Thyroid gland (tissue), 4 donors: ENCODE data around the gene CAPG. TPM values are rescaled to one million over a fixed set of nuclear protein-coding genes. Genes with fewer than 3 reads are reported as not detected.

ENCODE experiments used
- DNase-seq, 2 donors: peaks; one replicate each; pipeline ENCODE4 v3.0.0-alpha.2; 2019
- H3K27ac ChIP-seq, 3 donors: fragments of 200-600 bp; sonication (generic); 1 replicate in 2 of 3; 2 replicates in 1 of 3; pipeline ENCODE4 v1.5.1; 2016 to 2019; ENCODE audit warnings: mild to moderate bottlenecking in 1 of 3, moderate library complexity in 1 of 3
- H3K27me3 ChIP-seq: fragments of 200-600 bp; sonication (generic); one replicate; pipeline ENCODE4 v1.5.1; 2019
- H3K36me3 ChIP-seq, 2 donors: fragments of 200-600 bp; sonication (generic); one replicate each; pipeline ENCODE4 v1.5.1; 2016 to 2019
- H3K4me1 ChIP-seq, 2 donors: fragments of 200-600 bp; sonication (generic); one replicate each; pipeline ENCODE4 v1.5.1; 2017 to 2019
- H3K4me3 ChIP-seq, 3 donors: fragments of 200-600 bp; sonication (generic); replicated peaks in 1 of 3; 1 replicate in 2 of 3; 2 replicates in 1 of 3; pipeline ENCODE4 v1.5.1; 2016; ENCODE audit warnings: mild to moderate bottlenecking in 1 of 3
- H3K9me3 ChIP-seq: fragments of 200-600 bp; sonication (generic); one replicate; pipeline ENCODE4 v1.5.1; 2017
- CTCF ChIP-seq, 6 experiments: fragments of 200-600 bp in 3 of 6; fragments of 450-650 bp in 3 of 6; sonication (generic) in 3 of 6; IDR thresholded peaks; one replicate each; pipeline ENCODE4 v1.5.1; 2016 to 2019; ENCODE audit warnings: antibody characterized with exemption in 6 of 6, mild to moderate bottlenecking in 2 of 6, inconsistent platforms in 1 of 6, moderate library complexity in 1 of 6
- POLR2A ChIP-seq, 2 donors: fragments of 450-650 bp; IDR thresholded peaks; one replicate each; pipeline ENCODE4 v1.6.1; 2017; ENCODE audit warnings: antibody characterized with exemption in 2 of 2, mild to moderate bottlenecking in 2 of 2, moderate library complexity in 1 of 2
- WGBS, 2 donors: methylation state at CpG; one replicate each; pipeline ENCODE4 v1.1.5; 2017; 5-methylcytosine and 5-hydroxymethylcytosine counted together
- intact Hi-C: fragments of 100-400 bp; cut with DNase I; formaldehyde crosslinking; loops from one replicate; pipeline ENCODE4 v1.15.1; 2023
- total RNA-seq, 4 donors: library from RNA; depleted of rRNA; stranded (reverse); fragments of >200 nt; gene quantifications; one replicate each; pipeline ENCODE4 v1.2.3, GENCODE V29; 2016

CAPG gene
- total RNA-seq, 4 donors from 2014 or later, result 155 to 257 (median 225) TPM

GRCh38 chr2:85400541-85401463 is 9.4 kb downstream of the CAPG start:
- Histone ChIP-seq H3K27ac (peak overlapping the region; percentile 35 to 59 (median 44)), H3K4me3 (no peak overlapping the region), H3K36me3 (no peaks in the 10 kb centered on the region), H3K4me1 (peaks cover 45 to 62% of the 10 kb centered on the region in 2 donors), H3K27me3 (no peaks in the 10 kb centered on the region), H3K9me3 (no peaks in the 10 kb centered on the region)
- DNase-seq, result peak; percentile 81 to 85
- intact Hi-C loops, result no loop called here
- 61 to 63% methylated on average over 10 to 11 of the region's 14 CpGs for WGBS, 2 donors
- TF ChIP-seq POLR2A (IDR thresholded peaks at IDR 0.05), result no peak
- no peak for TF ChIP-seq CTCF (IDR thresholded peaks at IDR 0.05)

DNA sequence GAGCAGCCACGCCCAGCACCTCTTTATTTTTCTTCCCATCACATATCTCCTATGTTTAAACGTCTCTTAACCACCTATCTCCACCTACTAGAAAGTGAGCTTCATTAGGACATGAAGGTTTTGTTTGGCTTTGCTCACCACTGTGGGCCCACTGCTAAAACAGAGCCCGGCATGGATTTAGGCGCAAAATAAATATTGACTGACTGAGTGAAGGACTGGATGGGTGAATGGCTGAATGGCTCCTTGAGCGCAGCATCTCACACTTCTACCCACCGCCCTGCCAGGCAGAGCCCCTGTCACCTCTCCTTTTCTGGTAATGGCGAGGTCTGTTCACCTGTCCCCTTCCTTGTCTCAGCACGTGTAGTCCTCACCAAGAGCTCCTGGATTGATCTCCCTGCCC is 10.1 kb downstream of the CAPG start:
- DNase-seq, result no peak
- Histone ChIP-seq H3K4me1 (peaks cover 41 to 62% of the 10 kb centered on the region in 2 donors), H3K36me3 (no peaks in the 10 kb centered on the region), H3K27ac (peak overlapping the region in 2 of 3 donors; percentile 44 to 59), H3K9me3 (no peaks in the 10 kb centered on the region), H3K4me3 (no peak overlapping the region), H3K27me3 (no peaks in the 10 kb centered on the region)
- intact Hi-C loops, result no loop called here
- WGBS, 2 donors, result 93 to 94% methylated on average over 8 of the region's 8 CpGs
- TF ChIP-seq CTCF (IDR thresholded peaks at IDR 0.05) (no peak), POLR2A (IDR thresholded peaks at IDR 0.05) (no peak)

GRCh38 chr2:85399183-85399455 is 11.0 kb downstream of the CAPG start:
- H3K4me3 ChIP-seq, result no peak overlapping the region
- H3K27me3 ChIP-seq, result no peaks in the 10 kb centered on the region
- H3K27ac ChIP-seq, result peak overlapping the region; percentile 95 to 98 (median 96)
- no peaks in the 10 kb centered on the region for H3K9me3 ChIP-seq
- TF ChIP-seq CTCF (IDR thresholded peaks at IDR 0.05) (no peak), POLR2A (IDR thresholded peaks at IDR 0.05) (no peak)
- H3K36me3 ChIP-seq, result peaks cover 0 to 4% of the 10 kb centered on the region in 2 donors
- DNase-seq, result no peak
- H3K4me1 ChIP-seq, result peaks cover 48 to 68% of the 10 kb centered on the region in 2 donors
- intact Hi-C loops, result no loop called here
- 94 to 98% methylated on average over 7 to 8 of the region's 8 CpGs for WGBS, 2 donors

DNA sequence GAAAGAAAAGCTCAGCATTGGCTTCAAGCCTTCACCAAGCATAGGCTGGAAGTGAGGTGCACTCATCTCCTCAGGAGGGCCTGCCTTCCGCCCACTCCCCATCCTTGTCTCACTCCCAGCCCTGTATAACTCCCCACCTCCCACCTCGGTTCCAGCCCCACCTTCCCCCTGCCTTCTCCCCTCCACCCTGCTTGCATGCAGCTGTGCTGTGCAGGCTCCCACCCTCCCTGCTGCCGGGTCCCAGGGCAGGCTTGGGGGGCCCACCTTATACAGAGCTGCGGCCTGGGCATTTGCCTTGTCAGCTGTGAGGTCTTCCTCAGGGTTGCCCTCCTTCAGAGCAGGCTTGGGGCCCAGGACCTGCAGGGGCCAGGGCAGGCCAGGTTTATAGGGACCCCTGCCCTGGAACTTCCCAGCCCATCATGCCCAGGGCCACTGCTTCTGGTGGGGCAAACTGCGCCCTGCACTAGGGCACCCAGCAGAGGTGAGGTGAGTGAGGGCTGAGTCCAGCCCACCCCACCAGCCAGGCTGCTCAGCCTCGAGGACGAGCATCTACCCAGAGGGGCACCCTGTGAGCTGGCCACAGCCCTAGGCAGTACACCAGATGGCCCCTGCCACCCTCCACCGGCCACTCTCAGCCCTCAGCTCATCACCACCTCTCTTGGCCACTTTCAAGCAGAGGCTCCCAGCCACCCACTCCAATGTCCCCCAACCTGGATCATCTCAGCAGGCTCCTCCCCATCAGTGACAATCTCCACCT is 11.6 kb downstream of the CAPG start:
- peak overlapping the region; percentile 95 to 98 (median 96) for H3K27ac ChIP-seq
- WGBS, 2 donors, result 86 to 93% methylated on average over 5 to 6 of the region's 8 CpGs
- no peaks in the 10 kb centered on the region for H3K9me3 ChIP-seq
- no peaks in the 10 kb centered on the region for H3K27me3 ChIP-seq
- intact Hi-C loops, result no loop called here
- TF ChIP-seq CTCF (IDR thresholded peaks at IDR 0.05) (no peak), POLR2A (IDR thresholded peaks at IDR 0.05) (no peak)
- peaks cover 52 to 71% of the 10 kb centered on the region in 2 donors for H3K4me1 ChIP-seq
- no peak overlapping the region for H3K4me3 ChIP-seq
- H3K36me3 ChIP-seq, result peaks cover 0 to 7% of the 10 kb centered on the region in 2 donors
- DNase-seq, result no peak

DNA sequence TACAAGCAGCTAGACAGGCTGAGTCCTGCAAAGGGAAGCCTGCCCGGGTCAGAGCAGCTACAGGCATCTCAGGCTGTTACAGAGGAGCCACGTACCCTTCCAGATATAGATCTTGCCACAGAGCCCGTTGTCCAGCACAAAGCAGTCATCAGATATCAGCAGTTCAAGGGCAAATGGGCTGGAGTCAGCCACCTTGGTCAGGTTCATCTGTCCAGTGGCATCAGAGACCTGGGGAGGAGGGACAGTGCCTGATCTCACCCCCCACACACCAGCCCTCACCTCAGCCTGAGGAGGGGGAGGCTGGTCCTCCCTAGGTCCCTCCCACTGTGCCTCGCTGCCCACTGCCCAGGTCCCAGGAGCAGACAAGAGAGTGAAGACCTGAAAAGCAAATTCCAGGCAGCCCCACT is 12.2 kb downstream of the CAPG start:
- 73 to 82% methylated on average over 2 to 4 of the region's 4 CpGs for WGBS, 2 donors
- intact Hi-C loops, result no loop called here
- Histone ChIP-seq H3K27me3 (no peaks in the 10 kb centered on the region), H3K4me3 (no peak overlapping the region), H3K9me3 (no peaks in the 10 kb centered on the region), H3K36me3 (peaks cover 0 to 7% of the 10 kb centered on the region in 2 donors), H3K27ac (peak overlapping the region; percentile 95 to 98 (median 96)), H3K4me1 (peaks cover 52 to 75% of the 10 kb centered on the region in 2 donors)
- no peak for DNase-seq
- no peak for TF ChIP-seq CTCF (IDR thresholded peaks at IDR 0.05)
- TF ChIP-seq POLR2A (IDR thresholded peaks at IDR 0.05), result no peak
